H9 (cell line): ENCODE data around the gene CSMD2. TPM values are rescaled to one million over a fixed set of nuclear protein-coding genes. Genes with fewer than 3 reads are reported as not detected.

Experiments
- DNase-seq: peaks from one replicate; pipeline ENCODE4 v3.0.0-alpha.2; 2017
- H2AFZ ChIP-seq: one replicate; pipeline ENCODE4 v1.6.1; 2013; ENCODE audit warnings: mild to moderate bottlenecking, low read length, control low read depth, moderate library complexity
- H2AK5ac ChIP-seq: 2 replicates; pipeline ENCODE4 v1.6.1; 2013; ENCODE audit warnings: low read length, control low read depth, mixed read lengths; ENCODE audit not compliant: insufficient read length
- H2BK120ac ChIP-seq: one replicate; pipeline ENCODE4 v1.6.1; 2013; ENCODE audit warnings: low read depth, mild to moderate bottlenecking, low read length, control low read depth, inconsistent platforms; ENCODE audit not compliant: poor library complexity, severe bottlenecking
- H2BK12ac ChIP-seq: 2 replicates; pipeline ENCODE4 v1.6.1; 2013; ENCODE audit warnings: low read length, control low read depth, mixed read lengths, low read depth; ENCODE audit not compliant: insufficient read length
- H2BK15ac ChIP-seq: 2 replicates; pipeline ENCODE4 v1.6.1; 2013; ENCODE audit warnings: low read depth, low read length, control low read depth
- H2BK20ac ChIP-seq: one replicate; pipeline ENCODE4 v1.6.1; 2013; ENCODE audit warnings: low read depth, mild to moderate bottlenecking, low read length, control low read depth, inconsistent platforms; ENCODE audit not compliant: poor library complexity, severe bottlenecking
- H2BK5ac ChIP-seq: 2 replicates; pipeline ENCODE4 v1.6.1; 2013; ENCODE audit warnings: low read length, control low read depth, mixed read lengths; ENCODE audit not compliant: insufficient read length
- H3K14ac ChIP-seq: 2 replicates; pipeline ENCODE4 v1.6.1; 2013; ENCODE audit warnings: low read length, control low read depth; ENCODE audit not compliant: insufficient read depth
- H3K18ac ChIP-seq: 2 replicates; pipeline ENCODE4 v1.6.1; 2013; ENCODE audit warnings: low read depth, mild to moderate bottlenecking, mixed read lengths, low read length, control low read depth; ENCODE audit not compliant: insufficient read length
- H3K23ac ChIP-seq: 2 replicates; pipeline ENCODE4 v1.6.1; 2013; ENCODE audit warnings: low read length, control low read depth, mixed read lengths, low read depth; ENCODE audit not compliant: insufficient read length
- H3K23me2 ChIP-seq: 2 replicates; pipeline ENCODE4 v1.6.1; 2013; ENCODE audit warnings: low read depth, mild to moderate bottlenecking, mixed read lengths, low read length, control low read depth; ENCODE audit not compliant: insufficient read length, poor library complexity, severe bottlenecking
- H3K27ac ChIP-seq: 2 replicates; pipeline ENCODE4 v1.5.1; 2013; ENCODE audit warnings: low read length, control low read depth, mixed read lengths, low read depth; ENCODE audit not compliant: insufficient read length
- H3K27me3 ChIP-seq: 2 replicates; pipeline ENCODE4 v1.6.1; 2013; ENCODE audit warnings: low read length, control low read depth, inconsistent platforms; ENCODE audit not compliant: insufficient read depth
- H3K4ac ChIP-seq: 2 replicates; pipeline ENCODE4 v1.6.1; 2013; ENCODE audit warnings: low read depth, mild to moderate bottlenecking, control low read depth, inconsistent platforms, low read length, moderate library complexity
- H3K4me1 ChIP-seq: 2 replicates; pipeline ENCODE4 v1.6.1; 2013; ENCODE audit warnings: low read length, control low read depth, inconsistent platforms; ENCODE audit not compliant: insufficient read depth
- H3K4me2 ChIP-seq: 2 replicates; pipeline ENCODE4 v1.6.1; 2013; ENCODE audit warnings: low read length, control low read depth, mixed read lengths; ENCODE audit not compliant: insufficient read length, insufficient read depth
- H3K56ac ChIP-seq: 2 replicates; pipeline ENCODE4 v1.6.1; 2013; ENCODE audit warnings: low read depth, mild to moderate bottlenecking, mixed read lengths, low read length, control low read depth; ENCODE audit not compliant: insufficient read length
- H3K79me1 ChIP-seq: 2 replicates; pipeline ENCODE4 v1.6.1; 2013; ENCODE audit warnings: low read depth, mild to moderate bottlenecking, moderate library complexity, low read length, control low read depth, inconsistent platforms; ENCODE audit not compliant: insufficient read depth, poor library complexity, severe bottlenecking
- H3K79me2 ChIP-seq: 2 replicates; pipeline ENCODE4 v1.6.1; 2013; ENCODE audit warnings: low read length, control low read depth, inconsistent platforms; ENCODE audit not compliant: insufficient read depth
- H3K9ac ChIP-seq: 2 replicates; pipeline ENCODE4 v1.6.1; 2013; ENCODE audit warnings: low read length, control low read depth, mixed read lengths; ENCODE audit not compliant: insufficient read length; ENCODE audit errors: extremely low read depth
- H3K9me3 ChIP-seq: one replicate; pipeline ENCODE4 v1.6.1; 2013; ENCODE audit warnings: low read depth, low read length, inconsistent platforms; ENCODE audit not compliant: control insufficient read depth
- H3T11ph ChIP-seq: one replicate; pipeline ENCODE4 v1.6.1; 2013; ENCODE audit warnings: mild to moderate bottlenecking, low read length, control low read depth, inconsistent platforms
- H4K20me1 ChIP-seq: one replicate; pipeline ENCODE4 v1.6.1; 2013; ENCODE audit not compliant: control insufficient read depth, insufficient read length, insufficient read depth
- H4K5ac ChIP-seq: 2 replicates; pipeline ENCODE4 v1.6.1; 2013; ENCODE audit warnings: low read depth, mild to moderate bottlenecking, mixed read lengths, low read length, control low read depth; ENCODE audit not compliant: insufficient read length
- H4K8ac ChIP-seq: replicated peaks from 2 replicates; pipeline ENCODE4 v1.6.1; 2013; ENCODE audit warnings: low read length, control low read depth, mixed read lengths, low read depth; ENCODE audit not compliant: insufficient read length
- H4K91ac ChIP-seq: 2 replicates; pipeline ENCODE4 v1.6.1; 2013; ENCODE audit warnings: low read depth, mild to moderate bottlenecking, moderate library complexity, mixed read lengths, low read length, control low read depth; ENCODE audit not compliant: insufficient read length
- H3K27ac Mint-ChIP-seq, 3 experiments: 2 replicates in 2 of 3; 3 replicates in 1 of 3; pipeline ENCODE4 v1.8.0; 2020 to 2021; ENCODE audit warnings: mixed read lengths in 3 of 3, mild to moderate bottlenecking in 1 of 3, moderate library complexity in 1 of 3
- H3K27me3 Mint-ChIP-seq: 2 replicates; pipeline ENCODE4 v1.8.0; 2021; ENCODE audit warnings: low read depth, mild to moderate bottlenecking, moderate library complexity, mixed read lengths
- H3K36me3 Mint-ChIP-seq, 3 experiments: 2 replicates in 2 of 3; 3 replicates in 1 of 3; pipeline ENCODE4 v1.8.0; 2020 to 2021; ENCODE audit warnings: low read depth in 3 of 3, mixed read lengths in 3 of 3; ENCODE audit not compliant: insufficient read depth in 1 of 3
- H3K4me1 Mint-ChIP-seq, 2 experiments: 2 replicates each; pipeline ENCODE4 v1.8.0; 2020; ENCODE audit warnings: mixed read lengths in 2 of 2
- H3K4me3 Mint-ChIP-seq, 2 experiments: 2 replicates in 1 of 2; 3 replicates in 1 of 2; pipeline ENCODE4 v1.8.0; 2020 to 2021; ENCODE audit warnings: mild to moderate bottlenecking in 2 of 2, mixed read lengths in 2 of 2, moderate library complexity in 1 of 2
- H3K9me3 Mint-ChIP-seq, 2 experiments: 2 replicates in 1 of 2; 3 replicates in 1 of 2; pipeline ENCODE4 v1.8.0; 2020; ENCODE audit warnings: mild to moderate bottlenecking in 2 of 2, mixed read lengths in 2 of 2, moderate library complexity in 1 of 2
- CTCF ChIP-seq: fragments of 200-600 bp; sonication (generic); conservative IDR thresholded peaks from 3 replicates; pipeline ENCODE4 v1.8.0; 2021; ENCODE audit warnings: antibody characterized with exemption, mild to moderate bottlenecking
- WGBS: extraction: QIAGEN DNeasy Blood & Tissue Kit; methylation state at CpG from one replicate; pipeline ENCODE4 v1.1.7; 2013; ENCODE audit warnings: missing lambda C conversion rate, low lambda C conversion rate, mixed read lengths; ENCODE audit not compliant: insufficient read length; ENCODE audit errors: extremely low coverage; 5-methylcytosine and 5-hydroxymethylcytosine counted together
- total RNA-seq: library from RNA; stranded (reverse); gene quantifications from 2 replicates; pipeline ENCODE4 v1.2.1, GENCODE V29; 2021

Gene CSMD2
- total RNA-seq, 1 experiment from 2014 or later: 6.4 TPM

GRCh38 chr1:33561576-33561975 lies 603.5 kb downstream of the CSMD2 start:
- H3K27ac ChIP-seq: no peak overlapping the region
- no peaks in the 10 kb centered on the region for H3K79me1 ChIP-seq
- H4K5ac ChIP-seq: no peak overlapping the region
- H2BK5ac ChIP-seq: no peak overlapping the region
- no peaks in the 10 kb centered on the region for H3K27me3 ChIP-seq
- no peaks in the 10 kb centered on the region for H3K79me2 ChIP-seq
- no peak overlapping the region for H3K14ac ChIP-seq
- H2BK15ac ChIP-seq: no peak overlapping the region
- H3K9me3 ChIP-seq: no peaks in the 10 kb centered on the region
- no peak overlapping the region for H2AK5ac ChIP-seq
- no peak overlapping the region for H3K9ac ChIP-seq
- Mint-ChIP-seq H3K9me3 (no peaks in the 10 kb centered on the region), H3K4me1 (no peaks in the 10 kb centered on the region), H3K27ac (no peak overlapping the region; a peak in 1 of 7 replicates), H3K36me3 (peaks cover 0 to 5% (median 0%) of the 10 kb centered on the region in 3 experiments; a peak in 4 of 7 replicates), H3K4me3 (no peak overlapping the region), H3K27me3 (peaks cover 8% of the 10 kb centered on the region)
- H2AFZ ChIP-seq: no peak overlapping the region
- no peak for DNase-seq
- no peak overlapping the region for H4K8ac ChIP-seq
- no peak overlapping the region for H2BK20ac ChIP-seq
- TF ChIP-seq CTCF: no peak
- WGBS: no CpG with 5 or more reads among the region's 9 CpGs
- no peak overlapping the region for H2BK12ac ChIP-seq
- no peaks in the 10 kb centered on the region for H3K4me1 ChIP-seq
- no peak overlapping the region for H3T11ph ChIP-seq
- no peak overlapping the region for H2BK120ac ChIP-seq
- H3K23me2 ChIP-seq: no peaks in the 10 kb centered on the region
- no peak overlapping the region for H3K4me2 ChIP-seq
- no peak overlapping the region for H3K23ac ChIP-seq
- no peak overlapping the region for H3K56ac ChIP-seq
- no peak overlapping the region for H4K91ac ChIP-seq
- no peaks in the 10 kb centered on the region for H4K20me1 ChIP-seq
- H3K4ac ChIP-seq: no peak overlapping the region
- no peak overlapping the region for H3K18ac ChIP-seq
